ENCODE results near the gene HIGD2A. TPM values are rescaled to one million over a fixed set of nuclear protein-coding genes. Genes with fewer than 3 reads are reported as not detected.

Gene HIGD2A
- total and polyA plus RNA-seq, 10 of the 15 experiments (the other 5 are each of a cell fraction or from before 2014, with no cell fraction given): 152 to 348 (median 194) TPM

- in situ Hi-C loops (cut with MboI): no loop called here
- RAD21 ChIA-PET (ENCODE audit: unreplicated experiment): interaction anchor here (0.8 kb wide), 1 partner anchor 387 kb away, joined by 3 read pairs; no protein-coding TSS in a partner anchor
- TF ChIP-seq ZSCAN29 (IDR thresholded peaks at IDR 0.05) (no peak), FOXK2 (IDR thresholded peaks at IDR 0.05) (no peak), E2F4 (IDR thresholded peaks at IDR 0.05; ENCODE audit: low read depth, low read length) (no peak), MYB (IDR thresholded peaks at IDR 0.05; ENCODE audit: borderline replicate concordance, low read depth, low read length) (no peak), BCL3 (IDR thresholded peaks at IDR 0.05; ENCODE audit: borderline replicate concordance, insufficient read depth, low read depth, low read length, poor library complexity, severe bottlenecking) (no peak)
- TF ChIP-seq, protein P1, sequence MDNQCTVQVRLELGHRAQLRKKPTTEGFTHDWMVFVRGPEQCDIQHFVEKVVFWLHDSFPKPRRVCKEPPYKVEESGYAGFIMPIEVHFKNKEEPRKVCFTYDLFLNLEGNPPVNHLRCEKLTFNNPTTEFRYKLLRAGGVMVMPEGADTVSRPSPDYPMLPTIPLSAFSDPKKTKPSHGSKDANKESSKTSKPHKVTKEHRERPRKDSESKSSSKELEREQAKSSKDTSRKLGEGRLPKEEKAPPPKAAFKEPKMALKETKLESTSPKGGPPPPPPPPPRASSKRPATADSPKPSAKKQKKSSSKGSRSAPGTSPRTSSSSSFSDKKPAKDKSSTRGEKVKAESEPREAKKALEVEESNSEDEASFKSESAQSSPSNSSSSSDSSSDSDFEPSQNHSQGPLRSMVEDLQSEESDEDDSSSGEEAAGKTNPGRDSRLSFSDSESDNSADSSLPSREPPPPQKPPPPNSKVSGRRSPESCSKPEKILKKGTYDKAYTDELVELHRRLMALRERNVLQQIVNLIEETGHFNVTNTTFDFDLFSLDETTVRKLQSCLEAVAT (IDR thresholded peaks at IDR 0.05): no peak
- TF ChIP-seq, protein P2, sequence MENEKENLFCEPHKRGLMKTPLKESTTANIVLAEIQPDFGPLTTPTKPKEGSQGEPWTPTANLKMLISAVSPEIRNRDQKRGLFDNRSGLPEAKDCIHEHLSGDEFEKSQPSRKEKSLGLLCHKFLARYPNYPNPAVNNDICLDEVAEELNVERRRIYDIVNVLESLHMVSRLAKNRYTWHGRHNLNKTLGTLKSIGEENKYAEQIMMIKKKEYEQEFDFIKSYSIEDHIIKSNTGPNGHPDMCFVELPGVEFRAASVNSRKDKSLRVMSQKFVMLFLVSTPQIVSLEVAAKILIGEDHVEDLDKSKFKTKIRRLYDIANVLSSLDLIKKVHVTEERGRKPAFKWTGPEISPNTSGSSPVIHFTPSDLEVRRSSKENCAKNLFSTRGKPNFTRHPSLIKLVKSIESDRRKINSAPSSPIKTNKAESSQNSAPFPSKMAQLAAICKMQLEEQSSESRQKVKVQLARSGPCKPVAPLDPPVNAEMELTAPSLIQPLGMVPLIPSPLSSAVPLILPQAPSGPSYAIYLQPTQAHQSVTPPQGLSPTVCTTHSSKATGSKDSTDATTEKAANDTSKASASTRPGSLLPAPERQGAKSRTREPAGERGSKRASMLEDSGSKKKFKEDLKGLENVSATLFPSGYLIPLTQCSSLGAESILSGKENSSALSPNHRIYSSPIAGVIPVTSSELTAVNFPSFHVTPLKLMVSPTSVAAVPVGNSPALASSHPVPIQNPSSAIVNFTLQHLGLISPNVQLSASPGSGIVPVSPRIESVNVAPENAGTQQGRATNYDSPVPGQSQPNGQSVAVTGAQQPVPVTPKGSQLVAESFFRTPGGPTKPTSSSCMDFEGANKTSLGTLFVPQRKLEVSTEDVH (IDR thresholded peaks at IDR 0.05; ENCODE audit: low read depth, partially characterized antibody): no peak
- TF ChIP-seq, protein P3, sequence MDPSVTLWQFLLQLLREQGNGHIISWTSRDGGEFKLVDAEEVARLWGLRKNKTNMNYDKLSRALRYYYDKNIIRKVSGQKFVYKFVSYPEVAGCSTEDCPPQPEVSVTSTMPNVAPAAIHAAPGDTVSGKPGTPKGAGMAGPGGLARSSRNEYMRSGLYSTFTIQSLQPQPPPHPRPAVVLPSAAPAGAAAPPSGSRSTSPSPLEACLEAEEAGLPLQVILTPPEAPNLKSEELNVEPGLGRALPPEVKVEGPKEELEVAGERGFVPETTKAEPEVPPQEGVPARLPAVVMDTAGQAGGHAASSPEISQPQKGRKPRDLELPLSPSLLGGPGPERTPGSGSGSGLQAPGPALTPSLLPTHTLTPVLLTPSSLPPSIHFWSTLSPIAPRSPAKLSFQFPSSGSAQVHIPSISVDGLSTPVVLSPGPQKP (IDR thresholded peaks at IDR 0.05; ENCODE audit: low read depth, low read length): no peak
- TF ChIP-seq, protein P4, sequence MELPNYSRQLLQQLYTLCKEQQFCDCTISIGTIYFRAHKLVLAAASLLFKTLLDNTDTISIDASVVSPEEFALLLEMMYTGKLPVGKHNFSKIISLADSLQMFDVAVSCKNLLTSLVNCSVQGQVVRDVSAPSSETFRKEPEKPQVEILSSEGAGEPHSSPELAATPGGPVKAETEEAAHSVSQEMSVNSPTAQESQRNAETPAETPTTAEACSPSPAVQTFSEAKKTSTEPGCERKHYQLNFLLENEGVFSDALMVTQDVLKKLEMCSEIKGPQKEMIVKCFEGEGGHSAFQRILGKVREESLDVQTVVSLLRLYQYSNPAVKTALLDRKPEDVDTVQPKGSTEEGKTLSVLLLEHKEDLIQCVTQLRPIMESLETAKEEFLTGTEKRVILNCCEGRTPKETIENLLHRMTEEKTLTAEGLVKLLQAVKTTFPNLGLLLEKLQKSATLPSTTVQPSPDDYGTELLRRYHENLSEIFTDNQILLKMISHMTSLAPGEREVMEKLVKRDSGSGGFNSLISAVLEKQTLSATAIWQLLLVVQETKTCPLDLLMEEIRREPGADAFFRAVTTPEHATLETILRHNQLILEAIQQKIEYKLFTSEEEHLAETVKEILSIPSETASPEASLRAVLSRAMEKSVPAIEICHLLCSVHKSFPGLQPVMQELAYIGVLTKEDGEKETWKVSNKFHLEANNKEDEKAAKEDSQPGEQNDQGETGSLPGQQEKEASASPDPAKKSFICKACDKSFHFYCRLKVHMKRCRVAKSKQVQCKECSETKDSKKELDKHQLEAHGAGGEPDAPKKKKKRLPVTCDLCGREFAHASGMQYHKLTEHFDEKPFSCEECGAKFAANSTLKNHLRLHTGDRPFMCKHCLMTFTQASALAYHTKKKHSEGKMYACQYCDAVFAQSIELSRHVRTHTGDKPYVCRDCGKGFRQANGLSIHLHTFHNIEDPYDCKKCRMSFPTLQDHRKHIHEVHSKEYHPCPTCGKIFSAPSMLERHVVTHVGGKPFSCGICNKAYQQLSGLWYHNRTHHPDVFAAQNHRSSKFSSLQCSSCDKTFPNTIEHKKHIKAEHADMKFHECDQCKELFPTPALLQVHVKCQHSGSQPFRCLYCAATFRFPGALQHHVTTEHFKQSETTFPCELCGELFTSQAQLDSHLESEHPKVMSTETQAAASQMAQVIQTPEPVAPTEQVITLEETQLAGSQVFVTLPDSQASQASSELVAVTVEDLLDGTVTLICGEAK (IDR thresholded peaks at IDR 0.05; ENCODE audit: borderline replicate concordance): no peak
Observed at GRCh38 chr5:176371621-176372539, 16.7 kb upstream of the HIGD2A start.

More at GRCh38 chr5:176371621-176372539, 16.7 kb upstream of the HIGD2A start:
- peaks cover 0 to 3% of the 10 kb centered on the region in 2 experiments; a peak in 1 of 4 replicates for H3K36me3 ChIP-seq (ENCODE audit: control insufficient read depth in 2 of 2, insufficient read depth in 2 of 2, low read length in 1 of 2)
- no peak overlapping the region for H2AFZ ChIP-seq (ENCODE audit: control insufficient read depth, low read depth, low read length)
- H3K27me3 ChIP-seq (replicated peaks in 1 of 2; ENCODE audit: control insufficient read depth in 2 of 2, insufficient read depth in 2 of 2, low read length in 1 of 2): no peaks in the 10 kb centered on the region
- no peaks in the 10 kb centered on the region for H3K9me3 ChIP-seq (replicated peaks; ENCODE audit: control insufficient read depth, insufficient read depth, low read length)
- 87% methylated on average over 13 of the region's 13 CpGs for WGBS (ENCODE audit: insufficient coverage, insufficient replicate concordance, low lambda C conversion rate, missing lambda C conversion rate)
- FAIRE-seq (no peak), ATAC-seq (no peak), DNase-seq (ENCODE audit: low read depth, low spot score) (no peak)
- no peak overlapping the region for H3K4me2 ChIP-seq (ENCODE audit: control insufficient read depth, insufficient read depth)
- intact Hi-C loops (cut with micrococcal nuclease; ENCODE audit: unreplicated experiment): no loop called here
- no peaks in the 10 kb centered on the region for H4K20me1 ChIP-seq (ENCODE audit: control insufficient read depth, insufficient read depth)
- no TSS peak for BruUV-seq (replicated peaks)
- ChIA-PET POLR2A (no interaction called here), SMC1A (ENCODE audit: uncharacterized antibody, unreplicated experiment) (no interaction called here), CTCF (no interaction called here)
- no peaks in the 10 kb centered on the region for H3K79me2 ChIP-seq (ENCODE audit: control insufficient read depth, insufficient read depth, low read length)
- H3K4me1 ChIP-seq (ENCODE audit: control insufficient read depth, insufficient read depth, low read length): no peaks in the 10 kb centered on the region
- H3K4me3 ChIP-seq: no peak overlapping the region
- H3K27ac ChIP-seq (ENCODE audit: control insufficient read depth, insufficient read depth): no peak overlapping the region
- no peak overlapping the region for H3K9ac ChIP-seq (ENCODE audit: control insufficient read depth, insufficient read depth, low read length)
